ENCODE measurements around the gene NADSYN1.

Gene NADSYN1

DNA sequence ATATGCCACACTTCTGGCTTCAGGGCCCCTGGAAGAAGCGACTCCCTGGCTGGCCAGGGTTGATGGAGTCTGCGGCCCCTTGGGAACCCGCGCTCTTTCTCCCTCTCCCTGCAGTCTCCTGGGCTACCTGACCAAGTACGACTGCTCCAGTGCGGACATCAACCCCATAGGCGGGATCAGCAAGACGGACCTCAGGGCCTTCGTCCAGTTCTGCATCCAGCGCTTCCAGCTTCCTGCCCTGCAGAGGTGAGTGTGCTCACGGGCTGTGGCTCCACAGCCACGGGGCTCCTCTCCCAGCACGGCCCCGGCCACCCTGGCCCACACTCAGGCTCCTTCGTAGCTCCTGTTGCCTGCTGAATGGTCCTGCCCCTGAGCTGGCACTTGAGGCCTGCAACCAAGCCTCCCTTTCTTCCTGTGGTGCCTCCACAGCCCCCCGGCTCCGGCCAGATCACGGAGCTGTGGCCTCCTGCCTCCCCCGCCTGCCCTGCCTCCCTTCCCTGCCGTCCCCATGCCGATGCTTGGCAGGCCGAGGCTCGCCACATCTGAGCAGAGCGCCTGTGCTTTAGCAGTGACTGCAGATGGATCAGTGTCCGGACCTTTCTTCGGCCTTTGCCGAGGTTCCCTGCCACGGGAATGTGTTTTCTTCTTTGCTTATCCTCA is 37.9 kb downstream of the NADSYN1 start:
- DNase-seq = no peak

DNA sequence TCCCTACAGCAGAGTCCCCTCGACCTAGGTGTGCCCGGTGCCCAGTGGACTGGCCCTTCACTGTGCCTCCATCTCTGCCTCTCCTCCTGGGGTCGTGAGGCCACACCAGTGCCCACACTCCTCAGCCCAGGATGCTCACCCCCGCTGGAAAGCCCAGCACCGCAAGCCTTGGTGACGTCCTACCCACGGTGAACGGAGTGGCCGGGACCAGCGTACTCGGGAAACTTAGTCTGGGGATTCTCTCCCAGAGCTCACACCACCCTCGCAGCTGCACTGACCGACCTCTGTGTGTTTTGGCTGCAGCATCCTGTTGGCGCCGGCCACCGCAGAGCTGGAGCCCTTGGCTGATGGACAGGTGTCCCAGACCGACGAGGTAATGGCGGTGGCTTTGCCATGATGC is 38.5 kb downstream of the NADSYN1 start:
- TF ChIP-seq EZH2 (optimal IDR thresholded peaks at IDR 0.05; ENCODE audit: low read depth, low read length) (no peak), EZH2phosphoT487 (IDR thresholded peaks at IDR 0.05; ENCODE audit: low read length) (no peak)
- TF ChIP-seq, protein P1, sequence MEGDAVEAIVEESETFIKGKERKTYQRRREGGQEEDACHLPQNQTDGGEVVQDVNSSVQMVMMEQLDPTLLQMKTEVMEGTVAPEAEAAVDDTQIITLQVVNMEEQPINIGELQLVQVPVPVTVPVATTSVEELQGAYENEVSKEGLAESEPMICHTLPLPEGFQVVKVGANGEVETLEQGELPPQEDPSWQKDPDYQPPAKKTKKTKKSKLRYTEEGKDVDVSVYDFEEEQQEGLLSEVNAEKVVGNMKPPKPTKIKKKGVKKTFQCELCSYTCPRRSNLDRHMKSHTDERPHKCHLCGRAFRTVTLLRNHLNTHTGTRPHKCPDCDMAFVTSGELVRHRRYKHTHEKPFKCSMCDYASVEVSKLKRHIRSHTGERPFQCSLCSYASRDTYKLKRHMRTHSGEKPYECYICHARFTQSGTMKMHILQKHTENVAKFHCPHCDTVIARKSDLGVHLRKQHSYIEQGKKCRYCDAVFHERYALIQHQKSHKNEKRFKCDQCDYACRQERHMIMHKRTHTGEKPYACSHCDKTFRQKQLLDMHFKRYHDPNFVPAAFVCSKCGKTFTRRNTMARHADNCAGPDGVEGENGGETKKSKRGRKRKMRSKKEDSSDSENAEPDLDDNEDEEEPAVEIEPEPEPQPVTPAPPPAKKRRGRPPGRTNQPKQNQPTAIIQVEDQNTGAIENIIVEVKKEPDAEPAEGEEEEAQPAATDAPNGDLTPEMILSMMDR (IDR thresholded peaks at IDR 0.05; ENCODE audit: low read length) = no peak
- Histone ChIP-seq H2AFZ (ENCODE audit: low read length) (no peak overlapping the region), H3K9me3 (replicated peaks; ENCODE audit: insufficient read depth, low read length) (no peaks in the 10 kb centered on the region), H3K36me3 (replicated peaks; ENCODE audit: insufficient read depth, low read length) (no peaks in the 10 kb centered on the region), H3K79me2 (ENCODE audit: low read length) (no peaks in the 10 kb centered on the region), H3K9ac (ENCODE audit: low read length) (no peak overlapping the region), H3K27ac (ENCODE audit: low read length) (no peak overlapping the region), H4K20me1 (ENCODE audit: insufficient read depth, low read length) (no peaks in the 10 kb centered on the region), H3F3A (ENCODE audit: insufficient read depth, low read length) (no peaks in the 10 kb centered on the region), H3K4me1 (ENCODE audit: low read length) (no peaks in the 10 kb centered on the region), H3K4me3 (ENCODE audit: low read length) (no peak overlapping the region), H3K27me3 (replicated peaks; ENCODE audit: insufficient read depth, low read length) (no peaks in the 10 kb centered on the region), H3K9me2 (replicated peaks; ENCODE audit: insufficient read depth, low read length) (no peaks in the 10 kb centered on the region), H3K4me2 (ENCODE audit: low read depth, low read length) (no peak overlapping the region)
- no peak for DNase-seq

More for the DNA sequence above, 37.9 kb downstream of the NADSYN1 start:
- no peaks in the 10 kb centered on the region for H3K27me3 ChIP-seq (replicated peaks; ENCODE audit: insufficient read depth, low read length)
- no peaks in the 10 kb centered on the region for H3K9me2 ChIP-seq (replicated peaks; ENCODE audit: insufficient read depth, low read length)
- H3K36me3 ChIP-seq (replicated peaks; ENCODE audit: insufficient read depth, low read length) = no peaks in the 10 kb centered on the region
- no peak overlapping the region for H3K27ac ChIP-seq (ENCODE audit: low read length)
- no peaks in the 10 kb centered on the region for H3K9me3 ChIP-seq (replicated peaks; ENCODE audit: insufficient read depth, low read length)
- no peaks in the 10 kb centered on the region for H3F3A ChIP-seq (ENCODE audit: insufficient read depth, low read length)
- TF ChIP-seq EZH2 (optimal IDR thresholded peaks at IDR 0.05; ENCODE audit: low read depth, low read length) (no peak), EZH2phosphoT487 (IDR thresholded peaks at IDR 0.05; ENCODE audit: low read length) (no peak)
- TF ChIP-seq, protein P1 (IDR thresholded peaks at IDR 0.05; ENCODE audit: low read length) = no peak
- H3K4me3 ChIP-seq (ENCODE audit: low read length) = no peak overlapping the region
- no peak overlapping the region for H3K9ac ChIP-seq (ENCODE audit: low read length)
- H2AFZ ChIP-seq (ENCODE audit: low read length) = no peak overlapping the region
- no peak overlapping the region for H3K4me2 ChIP-seq (ENCODE audit: low read depth, low read length)
- no peaks in the 10 kb centered on the region for H3K79me2 ChIP-seq (ENCODE audit: low read length)
- no peaks in the 10 kb centered on the region for H3K4me1 ChIP-seq (ENCODE audit: low read length)
- H4K20me1 ChIP-seq (ENCODE audit: insufficient read depth, low read length) = no peaks in the 10 kb centered on the region

DNA sequence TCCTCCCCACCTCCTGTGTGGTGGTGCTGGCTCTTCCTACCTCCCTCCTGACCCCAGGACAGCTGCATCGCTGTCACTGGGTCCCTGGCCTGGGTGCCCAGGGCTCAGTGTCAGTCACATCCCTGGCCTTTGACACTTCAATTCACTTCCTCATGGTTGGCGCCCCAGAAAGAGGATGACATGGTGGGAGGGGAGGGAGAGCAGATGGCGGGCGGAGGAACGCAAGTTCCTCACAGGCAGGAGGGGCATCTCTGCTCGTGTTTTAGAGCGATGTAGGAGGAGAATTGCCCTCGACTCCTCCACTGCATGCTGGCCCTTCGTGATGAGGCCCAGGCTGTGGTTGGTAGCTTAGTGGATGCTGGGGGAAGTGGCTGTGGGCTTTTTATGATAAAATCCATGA is 38.9 kb downstream of the NADSYN1 start:
- DNase-seq = no peak
- H4K20me1 ChIP-seq (ENCODE audit: insufficient read depth, low read length) = no peaks in the 10 kb centered on the region
- no peak overlapping the region for H2AFZ ChIP-seq (ENCODE audit: low read length)
- no peaks in the 10 kb centered on the region for H3K9me2 ChIP-seq (replicated peaks; ENCODE audit: insufficient read depth, low read length)
- TF ChIP-seq EZH2 (optimal IDR thresholded peaks at IDR 0.05; ENCODE audit: low read depth, low read length) = no peak
- TF ChIP-seq, protein P1 (IDR thresholded peaks at IDR 0.05; ENCODE audit: low read length) = no peak
- no peak for TF ChIP-seq EZH2phosphoT487 (IDR thresholded peaks at IDR 0.05; ENCODE audit: low read length)
- H3K9ac ChIP-seq (ENCODE audit: low read length) = no peak overlapping the region
- no peaks in the 10 kb centered on the region for H3K36me3 ChIP-seq (replicated peaks; ENCODE audit: insufficient read depth, low read length)
- H3K9me3 ChIP-seq (replicated peaks; ENCODE audit: insufficient read depth, low read length) = no peaks in the 10 kb centered on the region
- no peak overlapping the region for H3K4me3 ChIP-seq (ENCODE audit: low read length)
- H3K79me2 ChIP-seq (ENCODE audit: low read length) = no peaks in the 10 kb centered on the region
- no peaks in the 10 kb centered on the region for H3K4me1 ChIP-seq (ENCODE audit: low read length)
- H3K27ac ChIP-seq (ENCODE audit: low read length) = no peak overlapping the region
- no peak overlapping the region for H3K4me2 ChIP-seq (ENCODE audit: low read depth, low read length)
- no peaks in the 10 kb centered on the region for H3F3A ChIP-seq (ENCODE audit: insufficient read depth, low read length)
- no peaks in the 10 kb centered on the region for H3K27me3 ChIP-seq (replicated peaks; ENCODE audit: insufficient read depth, low read length)
